GM12878 (cell line): ENCODE measurements around the gene LAYN. TPM values are rescaled to one million over a fixed set of nuclear protein-coding genes. Genes with fewer than 3 reads are reported as not detected.

Source experiments
- ATAC-seq: fragments of 200-7000 bp; cut with Tn5 transposase; 3 replicates; pipeline ENCODE4 v1.9.1; 2020; ENCODE audit warnings: mild to moderate bottlenecking, moderate library complexity
- BruUV-seq: library from RNA; stranded (reverse); fragments of 400-500 nt; replicated peaks from 2 replicates; lab custom pipeline; 2021; lab: Mats Ljungman, UMichigan
- CTCF ChIA-PET: fragments of 300-600 bp; sonication (Branson Sonifier 250); formaldehyde crosslinking; extraction: SDS; loops from one replicate; lab custom pipeline; 2021; ENCODE audit warnings: inconsistent platforms; lab: Yijun Ruan, JAX
- POLR2A ChIA-PET: fragments of 350-600 bp; formaldehyde crosslinking; extraction: SDS; loops from one replicate; lab custom pipeline; 2021; ENCODE audit warnings: inconsistent platforms; lab: Charles Lee
- RAD21 ChIA-PET: fragments of 300-600 bp; sonication (Branson Sonifier 250); formaldehyde crosslinking; loops from one replicate; lab custom pipeline; 2023; ENCODE audit warnings: antibody characterized with exemption; ENCODE audit not compliant: unreplicated experiment; lab: Charles Lee
- SMC1A ChIA-PET: fragments of 300-600 bp; sonication (Branson Sonifier 250); formaldehyde crosslinking; loops from one replicate; lab custom pipeline; 2023; ENCODE audit not compliant: unreplicated experiment, uncharacterized antibody; lab: Charles Lee
- DNase-seq: peaks from one replicate; pipeline ENCODE4 v3.0.0-alpha.2; 2011; ENCODE audit warnings: low read depth, low spot score
- FAIRE-seq: peaks from 3 replicates; lab custom pipeline; 2011; peaks lifted over from hg19 to GRCh38; lab: Jason Lieb, UNC
- H2AFZ ChIP-seq: 2 replicates; pipeline ENCODE4 v1.6.0; 2011; ENCODE audit warnings: low read depth, low read length, control low read depth; ENCODE audit not compliant: control insufficient read depth
- H3K27ac ChIP-seq: 2 replicates; pipeline ENCODE4 v1.5.1; 2011; ENCODE audit warnings: control low read depth; ENCODE audit not compliant: control insufficient read depth, insufficient read depth
- H3K27me3 ChIP-seq, 2 experiments: replicated peaks in 1 of 2; 2 replicates each; pipeline versions ENCODE4 v1.6.0 to v1.6.1; 2011; ENCODE audit warnings: low read length in 1 of 2; ENCODE audit not compliant: control insufficient read depth in 2 of 2, insufficient read depth in 2 of 2
- H3K36me3 ChIP-seq, 2 experiments: 2 replicates each; pipeline ENCODE4 v1.5.1; 2011; ENCODE audit warnings: low read length in 1 of 2; ENCODE audit not compliant: control insufficient read depth in 2 of 2, insufficient read depth in 2 of 2
- H3K4me1 ChIP-seq: 2 replicates; pipeline ENCODE4 v1.6.1; 2011; ENCODE audit warnings: mild to moderate bottlenecking, low read length, moderate library complexity, mixed read lengths; ENCODE audit not compliant: control insufficient read depth, insufficient read depth
- H3K4me2 ChIP-seq: 2 replicates; pipeline ENCODE4 v1.6.0; 2011; ENCODE audit warnings: control low read depth; ENCODE audit not compliant: control insufficient read depth, insufficient read depth
- H3K4me3 ChIP-seq: fragments of 200-600 bp; sonication (generic); 2 replicates; pipeline ENCODE4 v1.5.1; 2016
- H3K79me2 ChIP-seq: 2 replicates; pipeline ENCODE4 v1.6.0; 2011; ENCODE audit warnings: low read length; ENCODE audit not compliant: control insufficient read depth, insufficient read depth
- H3K9ac ChIP-seq: 2 replicates; pipeline ENCODE4 v1.8.0; 2011; ENCODE audit warnings: low read length, control low read depth, mixed read lengths; ENCODE audit not compliant: control insufficient read depth, insufficient read depth
- H3K9me3 ChIP-seq: replicated peaks from 3 replicates; pipeline ENCODE4 v1.5.1; 2011; ENCODE audit warnings: mild to moderate bottlenecking, low read length; ENCODE audit not compliant: control insufficient read depth, insufficient read depth
- H4K20me1 ChIP-seq: 2 replicates; pipeline ENCODE4 v1.6.0; 2011; ENCODE audit not compliant: control insufficient read depth, insufficient read depth
- BCL11A ChIP-seq: IDR thresholded peaks from 2 replicates; pipeline ENCODE4 v1.6.1; 2011; ENCODE audit warnings: low read depth, low read length
- CEBPB ChIP-seq, 2 experiments: fragments of 150-350 bp in 1 of 2; IDR thresholded peaks; 2 replicates each; pipeline ENCODE4 v1.6.1; 2012 to 2014; ENCODE audit warnings: low read depth in 2 of 2, low read length in 2 of 2, borderline replicate concordance in 1 of 2, inconsistent platforms in 1 of 2
- FOS ChIP-seq: IDR thresholded peaks from 3 replicates; pipeline ENCODE4 v1.6.1; 2011; ENCODE audit warnings: borderline replicate concordance; ENCODE audit not compliant: insufficient read length; ENCODE audit errors: extremely low read depth
- IKZF2 ChIP-seq, 2 experiments: fragments of 450-650 bp; IDR thresholded peaks; 2 replicates each; pipeline ENCODE4 v1.6.1; 2017; ENCODE audit warnings: mild to moderate bottlenecking in 2 of 2, moderate library complexity in 2 of 2
- MTA2 ChIP-seq: fragments of 450-650 bp; IDR thresholded peaks from 2 replicates; pipeline ENCODE4 v1.6.1; 2016; ENCODE audit warnings: low read depth, mild to moderate bottlenecking, moderate library complexity
- MTA3 ChIP-seq: IDR thresholded peaks from 2 replicates; pipeline ENCODE4 v1.6.1; 2012; ENCODE audit warnings: low read length, inconsistent platforms, borderline replicate concordance
- NBN ChIP-seq: fragments of 450-650 bp; IDR thresholded peaks from 2 replicates; pipeline ENCODE4 v1.6.1; 2016
- POLR2AphosphoS5 ChIP-seq: IDR thresholded peaks from 2 replicates; pipeline ENCODE4 v1.6.1; 2011; ENCODE audit warnings: mild to moderate bottlenecking, low read length, inconsistent platforms
- RAD21 ChIP-seq: IDR thresholded peaks from 2 replicates; pipeline ENCODE4 v1.6.1; 2011; ENCODE audit warnings: mild to moderate bottlenecking, low read depth, low read length, moderate library complexity; ENCODE audit not compliant: insufficient read depth
- SPI1 ChIP-seq: IDR thresholded peaks from 2 replicates; pipeline ENCODE4 v1.6.1; 2011; ENCODE audit warnings: low read depth, mild to moderate bottlenecking, low read length, moderate library complexity, borderline replicate concordance; ENCODE audit not compliant: insufficient read depth
- ZNF24 ChIP-seq: fragments of 450-650 bp; IDR thresholded peaks from 2 replicates; pipeline ENCODE4 v1.6.1; 2017; ENCODE audit warnings: antibody characterized with exemption, mild to moderate bottlenecking
- WGBS: methylation state at CpG from one replicate; pipeline ENCODE4 v1.1.6; 2016; ENCODE audit warnings: low lambda C conversion rate; ENCODE audit not compliant: insufficient replicate concordance, insufficient coverage; ENCODE audit errors: missing lambda C conversion rate; 5-methylcytosine and 5-hydroxymethylcytosine counted together
- in situ Hi-C: fragments of 300-500 bp; cut with MboI; formaldehyde crosslinking; loops from 9 replicates; pipeline ENCODE4 v1.14.3; 2018; ENCODE audit warnings: mixed read lengths
- intact Hi-C: fragments of 100-400 bp; cut with micrococcal nuclease; formaldehyde crosslinking; loops from one replicate; pipeline ENCODE4 v1.14.2; 2022; ENCODE audit not compliant: unreplicated experiment
- polyA plus RNA-seq, 11 experiments: library from polyadenylated mRNA; depleted of rRNA in 4 of 11; unstranded in 6 of 11; stranded (reverse) in 5 of 11; fragments of >200 nt; fragmentation: Nextera tagmentation in 4 of 11; fragmentation: Illumina TruSeq in 1 of 11; extraction: Ambion mirVana in 4 of 11; extraction: Trizol in 1 of 11; gene quantifications; 1 replicate in 1 of 11; 2 replicates in 10 of 11; pipeline versions ENCODE4 v1.2.1 to v1.2.3, GENCODE V29; 2011 to 2016; ENCODE audit warnings: inconsistent platforms in 2 of 11, missing spikeins in 2 of 11, low read depth in 1 of 11
- total RNA-seq, 4 experiments: library from RNA; depleted of rRNA in 3 of 4; stranded (reverse); fragments of >200 nt in 3 of 4; fragmentation: Illumina TruSeq in 1 of 4; extraction: Trizol in 1 of 4; gene quantifications; 2 replicates each; pipeline versions ENCODE4 v1.2.1 to v1.2.3, GENCODE V29; 2013 to 2021
- TF ChIP-seq, protein P1 (sequence below): IDR thresholded peaks from 2 replicates; pipeline ENCODE4 v1.6.1; 2011; ENCODE audit warnings: borderline replicate concordance, low read depth, mild to moderate bottlenecking, moderate library complexity, mixed read lengths, low read length; ENCODE audit not compliant: insufficient read depth; ENCODE audit errors: extremely low read length
- TF ChIP-seq, protein P2 (sequence below): IDR thresholded peaks from 2 replicates; pipeline ENCODE4 v1.6.1; 2012; ENCODE audit warnings: low read depth, low read length, improper control_type of control experiment

LAYN gene
- total and polyA plus RNA-seq, 10 of the 15 experiments (the other 5 are each of a cell fraction or from before 2014, with no cell fraction given): 0.06 to 0.14 (median 0.10) TPM; not detected in 7

DNA sequence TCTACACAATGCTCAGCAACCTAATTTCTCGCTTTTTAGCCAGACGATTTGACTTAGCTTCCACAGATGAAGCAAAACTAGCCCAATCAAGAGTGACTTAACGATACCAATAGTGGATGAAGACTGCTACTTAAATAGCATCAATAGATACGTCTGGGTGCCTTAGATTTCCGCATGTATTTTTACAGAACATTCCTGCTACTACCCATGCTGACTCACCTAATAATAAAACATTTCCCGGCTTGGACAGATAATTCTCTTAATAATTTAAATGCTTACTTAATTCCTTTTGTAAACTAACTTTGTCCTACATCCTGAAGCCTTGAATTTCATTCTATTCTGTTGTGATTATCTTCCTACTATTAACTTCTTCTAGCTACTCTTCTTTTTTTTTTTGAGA lies 5.2 kb upstream of the LAYN start:
- H3K27me3 ChIP-seq: peaks cover 2 to 13% of the 10 kb centered on the region in 2 experiments
- RAD21 ChIA-PET: no interaction called here
- no peak overlapping the region for H2AFZ ChIP-seq
- DNase-seq (no peak), FAIRE-seq (no peak), ATAC-seq (no peak)
- no peaks in the 10 kb centered on the region for H3K36me3 ChIP-seq
- H3K4me2 ChIP-seq: no peak overlapping the region
- no peaks in the 10 kb centered on the region for H3K79me2 ChIP-seq
- intact Hi-C loops (no loop called here), in situ Hi-C loops (no loop called here)
- WGBS: 47% methylated on average over 6 of the region's 6 CpGs
- H4K20me1 ChIP-seq: no peaks in the 10 kb centered on the region
- H3K4me1 ChIP-seq: no peaks in the 10 kb centered on the region
- SMC1A ChIA-PET: interaction anchor here (1.2 kb wide), 1 partner anchor 9 kb away, joined by 3 read pairs; no protein-coding TSS in a partner anchor
- no TSS peak for BruUV-seq
- H3K9ac ChIP-seq: no peak overlapping the region
- no peak overlapping the region for H3K4me3 ChIP-seq
- TF ChIP-seq CEBPB (IDR thresholded peaks at IDR 0.05; ENCODE audit: borderline replicate concordance in 1 of 2, low read depth in 2 of 2, low read length in 2 of 2): no peak
- TF ChIP-seq BCL11A: no peak
- no peak for TF ChIP-seq NBN
- no peak for TF ChIP-seq MTA3
- no peak for TF ChIP-seq RAD21
- TF ChIP-seq MTA2: no peak
- no peak for TF ChIP-seq ZNF24
- no peak for TF ChIP-seq FOS
- no peak for TF ChIP-seq POLR2AphosphoS5
- TF ChIP-seq SPI1: no peak
- TF ChIP-seq, protein P1, sequence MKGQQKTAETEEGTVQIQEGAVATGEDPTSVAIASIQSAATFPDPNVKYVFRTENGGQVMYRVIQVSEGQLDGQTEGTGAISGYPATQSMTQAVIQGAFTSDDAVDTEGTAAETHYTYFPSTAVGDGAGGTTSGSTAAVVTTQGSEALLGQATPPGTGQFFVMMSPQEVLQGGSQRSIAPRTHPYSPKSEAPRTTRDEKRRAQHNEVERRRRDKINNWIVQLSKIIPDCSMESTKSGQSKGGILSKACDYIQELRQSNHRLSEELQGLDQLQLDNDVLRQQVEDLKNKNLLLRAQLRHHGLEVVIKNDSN: no peak
- TF ChIP-seq IKZF2 (IDR thresholded peaks at IDR 0.05): no peak
- TF ChIP-seq, protein P2, sequence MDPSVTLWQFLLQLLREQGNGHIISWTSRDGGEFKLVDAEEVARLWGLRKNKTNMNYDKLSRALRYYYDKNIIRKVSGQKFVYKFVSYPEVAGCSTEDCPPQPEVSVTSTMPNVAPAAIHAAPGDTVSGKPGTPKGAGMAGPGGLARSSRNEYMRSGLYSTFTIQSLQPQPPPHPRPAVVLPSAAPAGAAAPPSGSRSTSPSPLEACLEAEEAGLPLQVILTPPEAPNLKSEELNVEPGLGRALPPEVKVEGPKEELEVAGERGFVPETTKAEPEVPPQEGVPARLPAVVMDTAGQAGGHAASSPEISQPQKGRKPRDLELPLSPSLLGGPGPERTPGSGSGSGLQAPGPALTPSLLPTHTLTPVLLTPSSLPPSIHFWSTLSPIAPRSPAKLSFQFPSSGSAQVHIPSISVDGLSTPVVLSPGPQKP: no peak
- POLR2A ChIA-PET: no interaction called here
- CTCF ChIA-PET: interaction anchor here (0.6 to 2.0 kb wide), 4 partner anchors 28 to 241 kb away, joined by 3 to 4 read pairs (median 3); no protein-coding TSS in a partner anchor
- no peaks in the 10 kb centered on the region; the same call in 2 of the 3 replicates for H3K9me3 ChIP-seq
- no peak overlapping the region for H3K27ac ChIP-seq
